ENCODE data around the gene WDR77. TPM values are rescaled to one million over a fixed set of nuclear protein-coding genes. Genes with fewer than 3 reads are reported as not detected.

The WDR77 gene
- total RNA-seq, 1 donor from 2014 or later, result 35.4 TPM

DNA sequence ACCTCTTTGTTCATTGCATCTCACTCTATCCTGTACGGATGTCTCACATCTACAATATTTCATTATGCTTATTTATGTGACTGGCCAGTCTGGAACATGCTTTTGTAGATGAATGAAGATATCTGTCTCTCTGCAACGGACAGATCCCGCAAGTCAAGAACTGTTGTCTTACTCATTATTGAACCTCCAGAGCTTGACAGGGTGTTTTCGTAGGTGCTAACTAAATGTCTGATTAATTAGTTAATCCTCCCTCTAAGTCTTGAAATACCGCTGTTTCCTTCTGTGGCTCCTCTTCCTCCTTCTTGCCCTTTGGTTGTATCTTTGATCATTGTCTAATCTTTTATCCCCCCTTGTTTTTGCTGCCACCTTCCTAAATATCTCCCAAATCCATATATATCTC lies 21.5 kb upstream of the WDR77 start:
- DNase-seq (ENCODE audit: low spot score), result no peak

GRCh38 chr1:111469539-111469938 lies 20.5 kb upstream of the WDR77 start:
- no peak for DNase-seq (ENCODE audit: low spot score)

GRCh38 chr1:111468717-111469100 lies 19.7 kb upstream of the WDR77 start:
- DNase-seq (ENCODE audit: low spot score), result no peak

- DNase-seq (ENCODE audit: low spot score), result no peak
Observed at GRCh38 chr1:111467865-111468716, 19.0 kb upstream of the WDR77 start.

DNA sequence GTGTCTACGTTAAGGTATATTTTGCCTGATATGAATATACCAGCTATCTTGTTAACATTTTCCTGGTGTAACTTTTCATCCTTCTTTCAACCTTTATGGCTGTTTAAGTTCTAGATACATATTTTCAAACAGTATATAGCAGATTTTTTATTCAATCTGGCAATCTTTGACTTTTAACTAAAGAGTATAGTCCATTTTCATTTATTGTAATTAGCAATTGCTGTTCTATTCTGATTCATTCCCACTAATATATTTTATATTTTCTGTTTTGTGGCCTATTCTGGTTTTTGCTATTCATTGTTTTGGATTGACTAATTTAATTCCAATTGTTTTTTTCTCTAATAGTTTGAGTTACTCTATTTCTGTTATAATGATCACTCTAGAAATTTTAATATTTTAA lies 17.4 kb upstream of the WDR77 start:
- DNase-seq (ENCODE audit: low spot score), result no peak

- no peak for DNase-seq (ENCODE audit: low spot score)
Observed at GRCh38 chr1:111465754-111466153, 16.7 kb upstream of the WDR77 start.

DNA sequence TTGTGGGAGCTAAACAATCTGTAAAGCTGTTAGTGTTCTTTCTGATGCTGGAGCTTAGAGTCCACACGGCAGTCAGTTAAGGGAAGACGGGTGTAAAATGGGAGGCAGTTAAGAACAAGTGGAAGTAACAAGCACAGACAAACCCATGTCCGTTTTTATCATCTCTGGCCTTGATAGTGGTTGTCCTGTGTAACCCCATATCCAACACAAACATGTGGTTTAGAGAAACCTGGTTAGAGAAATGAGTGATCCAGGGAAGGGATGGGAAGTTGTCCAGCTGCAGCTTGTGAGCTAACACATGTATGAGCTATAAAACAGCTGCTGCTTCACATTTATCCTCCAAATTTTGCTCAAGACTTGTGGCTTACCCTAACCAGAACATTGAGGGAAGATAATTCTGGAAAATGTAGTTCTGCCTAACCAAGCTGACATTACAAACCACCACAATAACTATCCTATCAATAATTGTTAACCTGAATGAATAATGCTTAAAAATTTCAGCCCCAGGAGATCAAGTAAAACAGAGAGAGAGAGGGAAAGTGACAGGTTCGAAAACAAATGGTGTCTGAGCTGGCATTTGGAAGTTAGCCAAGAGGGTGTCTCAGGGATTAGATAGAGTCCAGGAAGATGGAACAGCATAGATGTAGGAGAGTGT lies 14.1 kb upstream of the WDR77 start:
- DNase-seq (ENCODE audit: low spot score), result no peak

- DNase-seq (ENCODE audit: low spot score), result no peak
Observed at GRCh38 chr1:111462370-111463028, 13.4 kb upstream of the WDR77 start.

GRCh38 chr1:111461765-111462164 lies 12.7 kb upstream of the WDR77 start:
- DNase-seq (ENCODE audit: low spot score), result no peak

DNA sequence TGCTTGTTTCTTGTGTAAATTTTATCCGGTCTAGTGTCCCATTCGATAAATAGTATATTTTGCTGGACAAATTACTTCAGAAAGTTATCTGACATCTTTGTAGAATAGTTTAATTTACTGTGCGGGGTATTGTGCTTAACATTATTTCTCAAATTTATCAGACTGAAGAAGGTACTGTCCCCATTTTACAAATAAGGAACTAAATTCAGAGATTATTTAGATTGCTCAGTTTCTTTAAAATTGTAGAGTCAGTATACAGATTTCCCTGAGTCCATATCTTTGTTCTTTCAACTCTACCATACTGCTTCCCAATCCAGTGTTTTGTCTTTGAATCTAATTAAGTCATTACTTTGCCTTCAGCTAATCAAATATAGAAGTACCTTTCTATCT lies 6.6 kb upstream of the WDR77 start:
- no peak for DNase-seq (ENCODE audit: low spot score)

- no peak for DNase-seq (ENCODE audit: low spot score)
Observed at GRCh38 chr1:111454859-111455641, 6.0 kb upstream of the WDR77 start.

DNA sequence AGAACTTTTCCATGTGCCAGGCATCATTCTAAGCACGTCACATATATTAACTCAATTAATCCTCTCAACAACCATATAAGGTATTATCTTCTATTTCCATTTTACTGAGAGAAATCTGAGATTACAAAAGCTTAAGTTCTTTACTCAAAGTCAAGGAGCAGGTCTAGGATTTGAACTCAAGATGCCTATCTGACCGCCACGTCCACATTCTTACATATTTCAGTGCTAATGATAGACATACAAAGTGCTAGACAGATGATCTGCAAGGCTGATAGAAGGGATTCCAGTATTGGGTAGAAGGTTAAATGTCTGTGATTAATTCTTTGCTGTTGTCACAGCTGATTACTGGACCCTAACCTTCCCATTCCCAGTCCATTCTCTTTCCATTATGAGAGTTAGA lies 4.7 kb upstream of the WDR77 start:
- no peak for DNase-seq (ENCODE audit: low spot score)

DNA sequence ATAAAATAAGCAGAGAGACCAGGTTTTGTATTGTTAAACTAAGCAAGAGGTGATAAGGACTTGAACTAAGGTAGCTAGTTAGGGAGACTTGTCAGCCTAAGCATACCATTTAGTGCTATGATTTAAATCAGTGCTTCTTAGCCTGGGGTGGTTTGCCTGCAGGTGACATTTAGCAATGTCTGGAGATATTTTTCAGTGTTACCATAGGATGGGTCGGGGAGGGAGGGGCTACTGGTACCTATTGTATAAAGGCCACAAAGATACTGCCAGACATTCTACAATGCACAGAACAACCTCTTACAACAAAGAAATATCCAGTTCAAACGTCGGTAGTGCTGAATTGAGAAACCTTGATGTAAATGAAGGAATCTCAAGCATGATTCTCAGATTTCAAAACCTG lies 3.5 kb upstream of the WDR77 start:
- DNase-seq (ENCODE audit: low spot score), result no peak

GRCh38 chr1:111450185-111450584 lies 1.1 kb upstream of the WDR77 start:
- DNase-seq (ENCODE audit: low spot score), result no peak

- DNase-seq (ENCODE audit: low spot score), result no peak
Observed at GRCh38 chr1:111449703-111450017, 604 bp upstream of the WDR77 start.

GRCh38 chr1:111448482-111448917 lies 556 bp downstream of the WDR77 start:
- DNase-seq (ENCODE audit: low spot score), result no peak

GRCh38 chr1:111446967-111447892 lies 1.8 kb downstream of the WDR77 start:
- no peak for DNase-seq (ENCODE audit: low spot score)

- no peak for DNase-seq (ENCODE audit: low spot score)
Observed at GRCh38 chr1:111446546-111446945, 2.5 kb downstream of the WDR77 start.

DNA sequence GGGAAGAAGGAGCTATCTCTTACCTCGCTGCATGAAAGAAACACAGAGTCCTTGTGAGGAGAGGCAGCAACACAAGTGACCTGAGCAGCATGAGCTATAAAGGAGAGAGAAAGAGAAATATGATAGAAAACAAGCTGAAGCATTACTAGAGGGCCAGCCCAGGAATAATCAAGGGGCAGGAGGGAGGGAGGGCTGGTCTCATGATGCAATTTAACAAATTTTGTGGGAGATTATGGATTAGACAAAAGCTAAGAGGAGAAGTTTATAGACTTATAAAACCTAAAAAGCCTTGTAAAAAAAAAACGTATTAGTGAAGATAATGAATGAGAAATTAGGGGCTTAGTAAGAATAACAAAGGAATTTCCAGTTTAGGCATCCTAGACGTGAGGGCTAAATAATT lies 5.0 kb downstream of the WDR77 start:
- DNase-seq (ENCODE audit: low spot score), result no peak

GRCh38 chr1:111442457-111442856 lies 6.6 kb downstream of the WDR77 start:
- DNase-seq (ENCODE audit: low spot score), result no peak

Data from mesenteric fat pad (tissue), 1 donor.